K562 (cell line): ENCODE measurements around the gene ZBTB22. TPM values are rescaled to one million over a fixed set of nuclear protein-coding genes. Genes with fewer than 3 reads are reported as not detected.
A peak's percentile ranks its signal among the peaks of the same experiment; 100 is the strongest.

ENCODE experiments used
- CC2D1A ChIP-seq: fragments of 450-650 bp; IDR thresholded peaks from 2 replicates; pipeline ENCODE4 v1.6.1; 2017; ENCODE audit warnings: mild to moderate bottlenecking
- CEBPB ChIP-seq: fragments of 450-650 bp; IDR thresholded peaks from 2 replicates; pipeline ENCODE4 v1.6.1; 2016; ENCODE audit warnings: missing genetic modification characterization, missing compliant biosample characterization
- CTCFL ChIP-seq: IDR thresholded peaks from 2 replicates; pipeline ENCODE4 v1.6.1; 2011; ENCODE audit warnings: borderline replicate concordance, low read depth, mild to moderate bottlenecking, moderate library complexity, low read length; ENCODE audit not compliant: insufficient read depth, poor library complexity, severe bottlenecking
- EP300 ChIP-seq: IDR thresholded peaks from 2 replicates; pipeline ENCODE4 v1.6.1; 2012; ENCODE audit warnings: low read length, improper control_type of control experiment
- GTF2B ChIP-seq: IDR thresholded peaks from 2 replicates; pipeline ENCODE4 v1.6.1; 2011; ENCODE audit not compliant: insufficient read length; ENCODE audit errors: extremely low read depth
- KLF6 ChIP-seq: fragments of 250-450 bp; sonication (Bioruptor Pico); IDR thresholded peaks from 2 replicates; pipeline ENCODE4 v1.4.0; 2020; ENCODE audit warnings: mild to moderate bottlenecking, moderate library complexity, borderline replicate concordance
- MBD2 ChIP-seq: sonication (generic); IDR thresholded peaks from 2 replicates; pipeline ENCODE4 v1.6.1; 2016; ENCODE audit warnings: low read depth, borderline replicate concordance
- MTA1 ChIP-seq: fragments of 450-650 bp; IDR thresholded peaks from 2 replicates; pipeline ENCODE4 v1.6.1; 2017; ENCODE audit warnings: borderline replicate concordance
- OTX1 ChIP-seq: fragments of 450-650 bp; formaldehyde crosslinking; IDR thresholded peaks from 2 replicates; pipeline ENCODE4 v1.4.0; 2022; ENCODE audit warnings: mild to moderate bottlenecking
- PTBP1 ChIP-seq: fragments of 200-400 bp; formaldehyde crosslinking; IDR thresholded peaks from 2 replicates; pipeline ENCODE4 v1.6.1; 2017; ENCODE audit warnings: low read depth, low read length
- PYGO2 ChIP-seq: fragments of 450-650 bp; IDR thresholded peaks from 2 replicates; pipeline ENCODE4 v1.6.1; 2016; ENCODE audit warnings: mild to moderate bottlenecking, missing genetic modification characterization, moderate library complexity, missing compliant biosample characterization
- SIN3A ChIP-seq, 2 experiments: fragments of 150-350 bp in 1 of 2; IDR thresholded peaks; 2 replicates each; pipeline ENCODE4 v1.6.1; 2011 to 2016; ENCODE audit warnings: borderline replicate concordance in 2 of 2, low read depth in 2 of 2, low read length in 2 of 2, mild to moderate bottlenecking in 2 of 2, moderate library complexity in 2 of 2; ENCODE audit not compliant: control insufficient read depth in 1 of 2
- SNRNP70 ChIP-seq: fragments of 200-400 bp; formaldehyde crosslinking; optimal IDR thresholded peaks from 2 replicates; pipeline ENCODE3; 2017; ENCODE audit warnings: low read depth, low read length
- TRIM28 ChIP-seq: fragments of 450-650 bp; IDR thresholded peaks from 2 replicates; pipeline ENCODE4 v1.6.1; 2017
- U2AF1 ChIP-seq: fragments of 200-400 bp; formaldehyde crosslinking; optimal IDR thresholded peaks from 2 replicates; pipeline ENCODE3; 2017; ENCODE audit warnings: mild to moderate bottlenecking, low read depth, low read length, moderate library complexity
- ZC3H11A ChIP-seq: IDR thresholded peaks from 2 replicates; pipeline ENCODE4 v1.6.1; 2012; ENCODE audit warnings: low read depth, low read length, improper control_type of control experiment
- ZNF124 ChIP-seq: sonication (generic); formaldehyde crosslinking; IDR thresholded peaks from 2 replicates; pipeline ENCODE4 v1.8.1; 2022; ENCODE audit warnings: missing genetic modification reagents
- polyA plus RNA-seq, 8 experiments: library from polyadenylated mRNA; depleted of rRNA in 4 of 8; stranded (reverse) in 5 of 8; unstranded in 3 of 8; fragments of >200 nt; fragmentation: Nextera tagmentation in 2 of 8; fragmentation: Illumina TruSeq in 1 of 8; extraction: Ambion mirVana in 2 of 8; extraction: Trizol in 1 of 8; gene quantifications; 2 replicates each; pipeline versions ENCODE4 v1.2.1 to v1.2.3, GENCODE V29; 2011 to 2014; ENCODE audit warnings: inconsistent platforms in 1 of 8, missing spikeins in 1 of 8
- total RNA-seq, 7 experiments: library from RNA; depleted of rRNA in 6 of 7; stranded (reverse); fragments of >200 nt in 6 of 7; fragmentation: Illumina TruSeq in 2 of 7; extraction: Trizol in 2 of 7; gene quantifications; 2 replicates each; pipeline versions ENCODE4 v1.2.1 to v1.2.3, GENCODE V29; 2011 to 2021; ENCODE audit warnings: low replicate concordance in 1 of 7
- TF ChIP-seq, protein P1 (sequence below): fragments of 450-650 bp; IDR thresholded peaks from 2 replicates; pipeline ENCODE4 v1.6.1; 2014; ENCODE audit warnings: low read depth, mild to moderate bottlenecking, moderate library complexity, borderline replicate concordance
- TF ChIP-seq, protein P2 (sequence below): fragments of 250-450 bp; sonication (Bioruptor Pico); IDR thresholded peaks from 2 replicates; pipeline ENCODE4 v1.8.0; 2022; ENCODE audit warnings: inconsistent platforms, mild to moderate bottlenecking, moderate library complexity, borderline replicate concordance
- TF ChIP-seq, protein P3 (sequence below): fragments of 250-450 bp; sonication (Bioruptor Pico); IDR thresholded peaks from 2 replicates; pipeline ENCODE4 v1.5.1; 2021; ENCODE audit warnings: mild to moderate bottlenecking

Gene ZBTB22
- total and polyA plus RNA-seq, 9 of the 15 experiments (the other 6 are each of a cell fraction or from before 2014, with no cell fraction given) = 0.21 to 11.9 (median 7.1) TPM

GRCh38 chr6:33288921-33289783 is 28.4 kb downstream of the ZBTB22 start, which contains the start of the genes PFDN6 and WDR46 (continued):
- TF ChIP-seq GTF2B (no peak), MBD2 (peak; percentile 94), TRIM28 (no peak; the same call in 1 of the 2 replicates), CC2D1A (no peak), ZC3H11A (no peak), U2AF1 (no peak), SIN3A (IDR thresholded peaks at IDR 0.05; ENCODE audit: borderline replicate concordance in 2 of 2, control insufficient read depth in 1 of 2, low read depth in 2 of 2, low read length in 2 of 2) (peak; percentile 97 to 99), OTX1 (CRISPR knock-in tag) (peak; percentile 24; the same call in 1 of the 2 replicates), PYGO2 (tag) (0 out of 2 replicates have a peak, but pooled peaks have one; percentile 35), CTCFL (no peak), ZNF124 (no peak), KLF6 (CRISPR knock-in tag) (peak; percentile 78; the same call in 1 of the 2 replicates), MTA1 (no peak), SNRNP70 (no peak), CEBPB (peak; percentile 85), EP300 (no peak; the same call in 1 of the 2 replicates), PTBP1 (no peak)
- TF ChIP-seq, protein P1, sequence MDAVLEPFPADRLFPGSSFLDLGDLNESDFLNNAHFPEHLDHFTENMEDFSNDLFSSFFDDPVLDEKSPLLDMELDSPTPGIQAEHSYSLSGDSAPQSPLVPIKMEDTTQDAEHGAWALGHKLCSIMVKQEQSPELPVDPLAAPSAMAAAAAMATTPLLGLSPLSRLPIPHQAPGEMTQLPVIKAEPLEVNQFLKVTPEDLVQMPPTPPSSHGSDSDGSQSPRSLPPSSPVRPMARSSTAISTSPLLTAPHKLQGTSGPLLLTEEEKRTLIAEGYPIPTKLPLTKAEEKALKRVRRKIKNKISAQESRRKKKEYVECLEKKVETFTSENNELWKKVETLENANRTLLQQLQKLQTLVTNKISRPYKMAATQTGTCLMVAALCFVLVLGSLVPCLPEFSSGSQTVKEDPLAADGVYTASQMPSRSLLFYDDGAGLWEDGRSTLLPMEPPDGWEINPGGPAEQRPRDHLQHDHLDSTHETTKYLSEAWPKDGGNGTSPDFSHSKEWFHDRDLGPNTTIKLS = peak; percentile 96
- TF ChIP-seq, protein P2, sequence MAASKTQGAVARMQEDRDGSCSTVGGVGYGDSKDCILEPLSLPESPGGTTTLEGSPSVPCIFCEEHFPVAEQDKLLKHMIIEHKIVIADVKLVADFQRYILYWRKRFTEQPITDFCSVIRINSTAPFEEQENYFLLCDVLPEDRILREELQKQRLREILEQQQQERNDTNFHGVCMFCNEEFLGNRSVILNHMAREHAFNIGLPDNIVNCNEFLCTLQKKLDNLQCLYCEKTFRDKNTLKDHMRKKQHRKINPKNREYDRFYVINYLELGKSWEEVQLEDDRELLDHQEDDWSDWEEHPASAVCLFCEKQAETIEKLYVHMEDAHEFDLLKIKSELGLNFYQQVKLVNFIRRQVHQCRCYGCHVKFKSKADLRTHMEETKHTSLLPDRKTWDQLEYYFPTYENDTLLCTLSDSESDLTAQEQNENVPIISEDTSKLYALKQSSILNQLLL = no peak
- TF ChIP-seq, protein P3, sequence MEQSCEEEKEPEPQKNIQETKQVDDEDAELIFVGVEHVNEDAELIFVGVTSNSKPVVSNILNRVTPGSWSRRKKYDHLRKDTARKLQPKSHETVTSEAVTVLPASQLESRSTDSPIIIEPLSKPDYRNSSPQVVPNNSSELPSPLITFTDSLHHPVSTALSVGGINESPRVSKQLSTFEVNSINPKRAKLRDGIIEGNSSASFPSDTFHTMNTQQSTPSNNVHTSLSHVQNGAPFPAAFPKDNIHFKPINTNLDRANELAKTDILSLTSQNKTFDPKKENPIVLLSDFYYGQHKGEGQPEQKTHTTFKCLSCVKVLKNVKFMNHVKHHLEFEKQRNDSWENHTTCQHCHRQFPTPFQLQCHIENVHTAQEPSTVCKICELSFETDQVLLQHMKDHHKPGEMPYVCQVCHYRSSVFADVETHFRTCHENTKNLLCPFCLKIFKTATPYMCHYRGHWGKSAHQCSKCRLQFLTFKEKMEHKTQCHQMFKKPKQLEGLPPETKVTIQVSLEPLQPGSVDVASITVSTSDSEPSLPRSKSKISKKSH = no peak
